Measurements from ENCODE around the gene CPXM1. TPM values are rescaled to one million over a fixed set of nuclear protein-coding genes. Genes with fewer than 3 reads are reported as not detected.

The CPXM1 gene
- total RNA-seq, 1 experiment from 2014 or later, result 0.17 TPM

DNA sequence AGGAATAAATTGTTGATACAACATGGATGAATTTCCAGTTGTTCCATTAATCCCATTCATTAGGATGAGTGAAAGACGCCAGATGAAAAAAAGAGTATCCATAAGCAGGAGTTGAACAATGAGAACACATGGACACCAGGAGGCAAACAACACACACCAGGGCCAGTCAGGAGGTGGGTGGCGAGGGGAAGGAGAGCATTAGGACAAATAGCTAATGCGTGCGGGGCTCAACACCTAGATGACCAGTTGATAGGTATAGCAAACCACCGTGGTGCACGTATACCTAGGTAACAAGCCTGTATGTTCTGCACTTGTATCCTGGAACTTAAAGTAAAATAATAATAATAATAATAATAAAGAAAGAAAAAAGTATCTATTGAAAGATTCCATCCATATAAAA lies 28.9 kb upstream of the CPXM1 start:
- CTCF ChIA-PET, result no interaction called here
- H3K9me2 ChIP-seq (ENCODE audit: insufficient read depth), result no peaks in the 10 kb centered on the region
- RAD21 ChIA-PET (ENCODE audit: low non-redundant PET in 1 of 2, low total read pairs in 2 of 2, uncharacterized antibody in 2 of 2, unreplicated experiment in 2 of 2), result no interaction called here
- DNase-seq (ENCODE audit: low read depth, low spot score) (no peak), ATAC-seq (no peak)
- H3K36me3 ChIP-seq (ENCODE audit: control insufficient read depth in 1 of 2, insufficient read depth in 2 of 2, low read length in 2 of 2), result no peaks in the 10 kb centered on the region
- no peaks in the 10 kb centered on the region for H4K20me1 ChIP-seq (ENCODE audit: insufficient read depth)
- peaks cover 6 to 10% of the 10 kb centered on the region in 2 experiments for H3K4me1 ChIP-seq (ENCODE audit: control insufficient read depth in 1 of 2, insufficient read depth in 2 of 2, low read length in 2 of 2)
- POLR2A ChIA-PET, result no interaction called here
- H3K27ac ChIP-seq (ENCODE audit: low read depth, low read length), result no peak overlapping the region
- H3K27me3 ChIP-seq (ENCODE audit: insufficient read depth, low read length), result peaks cover 13% of the 10 kb centered on the region; the same call in 1 of the 2 replicates
- no peak overlapping the region for H2AFZ ChIP-seq (ENCODE audit: low read depth, low read length, poor library complexity, severe bottlenecking)
- BruUV-seq (replicated peaks), result no TSS peak
- no peak overlapping the region for H3K4me3 ChIP-seq (replicated peaks in 1 of 2; ENCODE audit: low read depth in 1 of 2, low read length in 2 of 2)
- H3K79me2 ChIP-seq (ENCODE audit: insufficient read depth, low read length), result no peaks in the 10 kb centered on the region
- no peaks in the 10 kb centered on the region for H3K9me3 ChIP-seq (ENCODE audit: control insufficient read depth in 1 of 2, insufficient read depth in 1 of 2, low read depth in 1 of 2, low read length in 2 of 2)
- TF ChIP-seq YY1 (IDR thresholded peaks at IDR 0.05; ENCODE audit: extremely low read depth, insufficient replicate concordance, low read depth, low read length) (no peak), JUND (IDR thresholded peaks at IDR 0.05) (no peak), TCF7L2 (IDR thresholded peaks at IDR 0.05; ENCODE audit: borderline replicate concordance, extremely low read depth, insufficient read depth, insufficient read length) (no peak), SRF (IDR thresholded peaks at IDR 0.05; ENCODE audit: low read depth) (no peak), CBX3 (IDR thresholded peaks at IDR 0.05; ENCODE audit: low read depth) (no peak)
- TF ChIP-seq, protein P1, sequence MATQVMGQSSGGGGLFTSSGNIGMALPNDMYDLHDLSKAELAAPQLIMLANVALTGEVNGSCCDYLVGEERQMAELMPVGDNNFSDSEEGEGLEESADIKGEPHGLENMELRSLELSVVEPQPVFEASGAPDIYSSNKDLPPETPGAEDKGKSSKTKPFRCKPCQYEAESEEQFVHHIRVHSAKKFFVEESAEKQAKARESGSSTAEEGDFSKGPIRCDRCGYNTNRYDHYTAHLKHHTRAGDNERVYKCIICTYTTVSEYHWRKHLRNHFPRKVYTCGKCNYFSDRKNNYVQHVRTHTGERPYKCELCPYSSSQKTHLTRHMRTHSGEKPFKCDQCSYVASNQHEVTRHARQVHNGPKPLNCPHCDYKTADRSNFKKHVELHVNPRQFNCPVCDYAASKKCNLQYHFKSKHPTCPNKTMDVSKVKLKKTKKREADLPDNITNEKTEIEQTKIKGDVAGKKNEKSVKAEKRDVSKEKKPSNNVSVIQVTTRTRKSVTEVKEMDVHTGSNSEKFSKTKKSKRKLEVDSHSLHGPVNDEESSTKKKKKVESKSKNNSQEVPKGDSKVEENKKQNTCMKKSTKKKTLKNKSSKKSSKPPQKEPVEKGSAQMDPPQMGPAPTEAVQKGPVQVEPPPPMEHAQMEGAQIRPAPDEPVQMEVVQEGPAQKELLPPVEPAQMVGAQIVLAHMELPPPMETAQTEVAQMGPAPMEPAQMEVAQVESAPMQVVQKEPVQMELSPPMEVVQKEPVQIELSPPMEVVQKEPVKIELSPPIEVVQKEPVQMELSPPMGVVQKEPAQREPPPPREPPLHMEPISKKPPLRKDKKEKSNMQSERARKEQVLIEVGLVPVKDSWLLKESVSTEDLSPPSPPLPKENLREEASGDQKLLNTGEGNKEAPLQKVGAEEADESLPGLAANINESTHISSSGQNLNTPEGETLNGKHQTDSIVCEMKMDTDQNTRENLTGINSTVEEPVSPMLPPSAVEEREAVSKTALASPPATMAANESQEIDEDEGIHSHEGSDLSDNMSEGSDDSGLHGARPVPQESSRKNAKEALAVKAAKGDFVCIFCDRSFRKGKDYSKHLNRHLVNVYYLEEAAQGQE (IDR thresholded peaks at IDR 0.05; ENCODE audit: low read depth), result no peak
- TF ChIP-seq, protein P2, sequence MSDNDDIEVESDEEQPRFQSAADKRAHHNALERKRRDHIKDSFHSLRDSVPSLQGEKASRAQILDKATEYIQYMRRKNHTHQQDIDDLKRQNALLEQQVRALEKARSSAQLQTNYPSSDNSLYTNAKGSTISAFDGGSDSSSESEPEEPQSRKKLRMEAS (IDR thresholded peaks at IDR 0.05), result no peak
- H3K9ac ChIP-seq (ENCODE audit: low read length), result no peak overlapping the region
- intact Hi-C loops (cut with micrococcal nuclease), result no loop called here
- H3K4me2 ChIP-seq (ENCODE audit: low read length), result no peak overlapping the region
